DND-41 (cell line): ENCODE results near the gene SLC10A7.

Source experiments
- EZH2 ChIP-seq: IDR thresholded peaks from 3 replicates; pipeline ENCODE4 v1.6.1; 2012; ENCODE audit warnings: borderline replicate concordance, low read depth, mild to moderate bottlenecking, moderate library complexity, low read length, inconsistent platforms; ENCODE audit not compliant: severe bottlenecking
- TF ChIP-seq, protein P1 (sequence below): IDR thresholded peaks from 2 replicates; pipeline ENCODE4 v1.5.1; 2012; ENCODE audit warnings: borderline replicate concordance, low read length, moderate library complexity, mild to moderate bottlenecking; ENCODE audit not compliant: poor library complexity, severe bottlenecking; ENCODE audit errors: extremely low read depth

DNA sequence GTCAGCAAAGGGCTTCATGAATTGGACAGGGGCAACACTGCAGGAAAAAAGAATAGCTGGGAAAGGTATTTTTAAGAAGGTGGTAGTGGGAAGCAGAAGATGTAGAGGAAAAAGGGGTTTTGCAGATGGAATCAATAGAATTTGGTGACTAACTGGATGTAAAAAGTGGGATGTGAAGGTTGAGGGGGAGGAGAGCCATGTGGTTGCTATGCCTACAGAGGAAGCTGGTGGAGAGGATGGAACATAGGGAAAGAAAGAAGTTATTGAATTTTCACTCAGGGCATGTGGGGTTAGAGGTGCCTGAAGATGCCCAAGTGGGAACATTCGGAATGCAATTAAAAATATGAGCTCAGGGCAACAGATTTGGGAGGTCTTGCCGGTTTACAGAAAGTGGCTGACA, 274.4 kb downstream of the SLC10A7 start:
- no peak for TF ChIP-seq EZH2
- TF ChIP-seq, protein P1, sequence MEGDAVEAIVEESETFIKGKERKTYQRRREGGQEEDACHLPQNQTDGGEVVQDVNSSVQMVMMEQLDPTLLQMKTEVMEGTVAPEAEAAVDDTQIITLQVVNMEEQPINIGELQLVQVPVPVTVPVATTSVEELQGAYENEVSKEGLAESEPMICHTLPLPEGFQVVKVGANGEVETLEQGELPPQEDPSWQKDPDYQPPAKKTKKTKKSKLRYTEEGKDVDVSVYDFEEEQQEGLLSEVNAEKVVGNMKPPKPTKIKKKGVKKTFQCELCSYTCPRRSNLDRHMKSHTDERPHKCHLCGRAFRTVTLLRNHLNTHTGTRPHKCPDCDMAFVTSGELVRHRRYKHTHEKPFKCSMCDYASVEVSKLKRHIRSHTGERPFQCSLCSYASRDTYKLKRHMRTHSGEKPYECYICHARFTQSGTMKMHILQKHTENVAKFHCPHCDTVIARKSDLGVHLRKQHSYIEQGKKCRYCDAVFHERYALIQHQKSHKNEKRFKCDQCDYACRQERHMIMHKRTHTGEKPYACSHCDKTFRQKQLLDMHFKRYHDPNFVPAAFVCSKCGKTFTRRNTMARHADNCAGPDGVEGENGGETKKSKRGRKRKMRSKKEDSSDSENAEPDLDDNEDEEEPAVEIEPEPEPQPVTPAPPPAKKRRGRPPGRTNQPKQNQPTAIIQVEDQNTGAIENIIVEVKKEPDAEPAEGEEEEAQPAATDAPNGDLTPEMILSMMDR, result no peak
